Trophoblast cell (in vitro differentiated cells and primary cell): ENCODE results near the gene MAEA.

Experiments used
- DNase-seq, 2 donors: peaks; one replicate each; pipeline ENCODE4 v3.0.0-alpha.2; 2016
- H2AFZ ChIP-seq: 2 replicates; pipeline ENCODE4 v1.6.1; 2013; ENCODE audit warnings: low read length, moderate library complexity, mild to moderate bottlenecking; ENCODE audit not compliant: insufficient read depth, poor library complexity
- H2AK5ac ChIP-seq: 2 replicates; pipeline ENCODE4 v1.6.1; 2013; ENCODE audit warnings: mild to moderate bottlenecking, low read length
- H2BK120ac ChIP-seq: 2 replicates; pipeline ENCODE4 v1.6.1; 2013; ENCODE audit warnings: low read length, mild to moderate bottlenecking, moderate library complexity; ENCODE audit not compliant: insufficient read depth, poor library complexity
- H2BK12ac ChIP-seq: 2 replicates; pipeline ENCODE4 v1.6.1; 2013; ENCODE audit warnings: mild to moderate bottlenecking, low read length, moderate library complexity
- H2BK5ac ChIP-seq: 2 replicates; pipeline ENCODE4 v1.6.1; 2013; ENCODE audit warnings: low read length, low read depth, moderate library complexity, mild to moderate bottlenecking; ENCODE audit not compliant: poor library complexity
- H3K14ac ChIP-seq: 2 replicates; pipeline ENCODE4 v1.6.1; 2013; ENCODE audit warnings: mild to moderate bottlenecking, low read length
- H3K18ac ChIP-seq: 2 replicates; pipeline ENCODE4 v1.6.1; 2013; ENCODE audit warnings: mild to moderate bottlenecking, low read length
- H3K23ac ChIP-seq: 2 replicates; pipeline ENCODE4 v1.6.1; 2013; ENCODE audit warnings: low read length
- H3K27ac ChIP-seq: 2 replicates; pipeline ENCODE4 v1.5.1; 2013; ENCODE audit warnings: low read depth, mild to moderate bottlenecking, inconsistent platforms, low read length, moderate library complexity
- H3K27me3 ChIP-seq: 2 replicates; pipeline ENCODE4 v1.6.1; 2013; ENCODE audit warnings: inconsistent platforms, mild to moderate bottlenecking, low read length, moderate library complexity; ENCODE audit not compliant: insufficient read depth
- H3K36me3 ChIP-seq, 2 experiments: 1 replicate in 1 of 2; 2 replicates in 1 of 2; pipeline ENCODE4 v1.6.1; 2013; ENCODE audit warnings: low read length in 2 of 2, mild to moderate bottlenecking in 2 of 2, moderate library complexity in 1 of 2; ENCODE audit not compliant: insufficient read depth in 2 of 2, control insufficient read depth in 1 of 2
- H3K4ac ChIP-seq: 2 replicates; pipeline ENCODE4 v1.6.1; 2013; ENCODE audit warnings: low read depth, mild to moderate bottlenecking, low read length, moderate library complexity
- H3K4me1 ChIP-seq, 2 experiments: 1 replicate in 1 of 2; 2 replicates in 1 of 2; pipeline ENCODE4 v1.6.1; 2013; ENCODE audit warnings: low read length in 2 of 2, mild to moderate bottlenecking in 2 of 2, moderate library complexity in 1 of 2; ENCODE audit not compliant: insufficient read depth in 2 of 2, control insufficient read depth in 1 of 2
- H3K4me2 ChIP-seq: 2 replicates; pipeline ENCODE4 v1.6.1; 2013; ENCODE audit warnings: inconsistent platforms, mild to moderate bottlenecking, low read length, moderate library complexity
- H3K4me3 ChIP-seq: 2 replicates; pipeline ENCODE4 v1.5.1; 2013; ENCODE audit warnings: mild to moderate bottlenecking, low read depth, low read length, inconsistent platforms
- H3K79me1 ChIP-seq: one replicate; pipeline ENCODE4 v1.6.1; 2013; ENCODE audit warnings: low read length
- H3K79me2 ChIP-seq: 2 replicates; pipeline ENCODE4 v1.6.1; 2013; ENCODE audit warnings: low read length, mild to moderate bottlenecking; ENCODE audit not compliant: control insufficient read depth, insufficient read depth, poor library complexity
- H3K9ac ChIP-seq: 2 replicates; pipeline ENCODE4 v1.6.1; 2013; ENCODE audit warnings: mild to moderate bottlenecking, low read length
- H3K9me3 ChIP-seq: 2 replicates; pipeline ENCODE4 v1.6.1; 2013; ENCODE audit warnings: low read depth, mild to moderate bottlenecking, control low read depth, inconsistent platforms, low read length; ENCODE audit not compliant: insufficient read depth
- H4K12ac ChIP-seq: 2 replicates; pipeline ENCODE4 v1.6.1; 2013; ENCODE audit warnings: low read depth, mild to moderate bottlenecking, low read length, moderate library complexity
- H4K8ac ChIP-seq: 2 replicates; pipeline ENCODE4 v1.6.1; 2013; ENCODE audit warnings: low read depth, mild to moderate bottlenecking, low read length, moderate library complexity
- H4K91ac ChIP-seq: one replicate; pipeline ENCODE4 v1.6.1; 2013; ENCODE audit warnings: low read depth, mild to moderate bottlenecking, low read length, moderate library complexity
- WGBS: extraction: QIAGEN DNeasy Blood & Tissue Kit; methylation state at CpG from one replicate; pipeline ENCODE4 v1.1.7; 2013; ENCODE audit warnings: missing lambda C conversion rate; ENCODE audit not compliant: insufficient read length, insufficient coverage; ENCODE audit errors: extremely low coverage; 5-methylcytosine and 5-hydroxymethylcytosine counted together

MAEA gene

GRCh38 chr4:1365271-1366178 is 75.8 kb downstream of the MAEA start:
- Histone ChIP-seq H3K27ac (no peak overlapping the region), H4K8ac (no peak overlapping the region), H4K91ac (no peak overlapping the region), H2BK12ac (no peak overlapping the region), H3K36me3 (peaks cover 15 to 28% of the 10 kb centered on the region in 2 experiments), H3K23ac (no peak overlapping the region), H3K79me1 (no peaks in the 10 kb centered on the region), H3K4ac (no peak overlapping the region), H3K4me2 (no peak overlapping the region), H2AFZ (no peak overlapping the region), H4K12ac (no peak overlapping the region), H3K27me3 (no peaks in the 10 kb centered on the region), H2AK5ac (no peak overlapping the region), H3K14ac (no peak overlapping the region), H3K18ac (no peak overlapping the region), H3K79me2 (no peaks in the 10 kb centered on the region), H3K9me3 (no peaks in the 10 kb centered on the region), H2BK120ac (no peak overlapping the region), H3K4me3 (no peak overlapping the region), H2BK5ac (no peak overlapping the region), H3K9ac (no peak overlapping the region), H3K4me1 (no peaks in the 10 kb centered on the region)
- no CpG with 5 or more reads among the region's 25 CpGs for WGBS
- DNase-seq: peak; percentile 80 to 81

- Histone ChIP-seq H2BK5ac (no peak overlapping the region), H3K79me1 (no peaks in the 10 kb centered on the region), H3K4me1 (no peaks in the 10 kb centered on the region), H4K8ac (no peak overlapping the region), H2BK12ac (no peak overlapping the region), H3K79me2 (no peaks in the 10 kb centered on the region), H2AFZ (no peak overlapping the region), H3K4me2 (no peak overlapping the region), H2AK5ac (no peak overlapping the region), H4K12ac (no peak overlapping the region), H3K9ac (no peak overlapping the region), H3K27me3 (no peaks in the 10 kb centered on the region), H3K36me3 (peaks cover 16 to 27% of the 10 kb centered on the region in 2 experiments), H2BK120ac (no peak overlapping the region), H3K9me3 (no peaks in the 10 kb centered on the region), H3K14ac (no peak overlapping the region), H3K4ac (no peak overlapping the region), H4K91ac (no peak overlapping the region), H3K27ac (no peak overlapping the region), H3K23ac (no peak overlapping the region), H3K18ac (no peak overlapping the region), H3K4me3 (no peak overlapping the region)
- WGBS: no CpG with 5 or more reads among the region's 35 CpGs
- DNase-seq: no peak
These were observed 76.9 kb downstream of the MAEA start for GRCh38 chr4:1366371-1367229.

GRCh38 chr4:1367230-1367935 is 77.7 kb downstream of the MAEA start:
- H3K14ac ChIP-seq: no peak overlapping the region
- no CpG with 5 or more reads among the region's 17 CpGs for WGBS
- no peak overlapping the region for H4K8ac ChIP-seq
- H3K36me3 ChIP-seq: peaks cover 18 to 27% of the 10 kb centered on the region in 2 experiments
- H3K18ac ChIP-seq: no peak overlapping the region
- H3K9ac ChIP-seq: no peak overlapping the region
- no peak overlapping the region for H4K91ac ChIP-seq
- no peak overlapping the region for H3K27ac ChIP-seq
- no peak overlapping the region for H2BK12ac ChIP-seq
- H2BK120ac ChIP-seq: no peak overlapping the region
- H3K4ac ChIP-seq: no peak overlapping the region
- no peak overlapping the region for H2AFZ ChIP-seq
- H2BK5ac ChIP-seq: no peak overlapping the region
- no peaks in the 10 kb centered on the region for H3K27me3 ChIP-seq
- no peak for DNase-seq
- no peaks in the 10 kb centered on the region for H3K4me1 ChIP-seq
- no peak overlapping the region for H3K4me3 ChIP-seq
- no peak overlapping the region for H2AK5ac ChIP-seq
- H3K79me1 ChIP-seq: no peaks in the 10 kb centered on the region
- H3K79me2 ChIP-seq: no peaks in the 10 kb centered on the region
- H3K23ac ChIP-seq: no peak overlapping the region
- H3K9me3 ChIP-seq: no peaks in the 10 kb centered on the region
- H3K4me2 ChIP-seq: no peak overlapping the region
- no peak overlapping the region for H4K12ac ChIP-seq

- Histone ChIP-seq H3K9me3 (no peaks in the 10 kb centered on the region), H3K14ac (no peak overlapping the region), H2BK120ac (no peak overlapping the region), H2BK5ac (no peak overlapping the region), H4K91ac (no peak overlapping the region), H3K4ac (no peak overlapping the region), H3K79me1 (no peaks in the 10 kb centered on the region), H3K27ac (no peak overlapping the region), H2AFZ (no peak overlapping the region), H2AK5ac (no peak overlapping the region), H3K4me3 (no peak overlapping the region), H3K36me3 (peaks cover 19 to 25% of the 10 kb centered on the region in 2 experiments), H2BK12ac (no peak overlapping the region), H3K27me3 (no peaks in the 10 kb centered on the region), H4K8ac (no peak overlapping the region), H4K12ac (no peak overlapping the region), H3K18ac (no peak overlapping the region), H3K4me2 (no peak overlapping the region), H3K4me1 (no peaks in the 10 kb centered on the region), H3K79me2 (no peaks in the 10 kb centered on the region), H3K9ac (no peak overlapping the region), H3K23ac (no peak overlapping the region)
- no CpG with 5 or more reads among the region's 10 CpGs for WGBS
- DNase-seq: no peak
These were observed 78.2 kb downstream of the MAEA start for GRCh38 chr4:1367936-1368289.
